GM12878 (cell line): ENCODE results near the gene FGD5. TPM values are rescaled to one million over a fixed set of nuclear protein-coding genes. Genes with fewer than 3 reads are reported as not detected.

Source experiments
- BMI1 ChIP-seq: fragments of 450-650 bp; IDR thresholded peaks from 2 replicates; pipeline ENCODE4 v1.6.1; 2016; ENCODE audit warnings: mild to moderate bottlenecking, moderate library complexity, borderline replicate concordance
- BRCA1 ChIP-seq: IDR thresholded peaks from 2 replicates; pipeline ENCODE4 v1.6.1; 2011; ENCODE audit warnings: low read depth, low read length, improper control_type of control experiment
- CEBPZ ChIP-seq: fragments of 150-350 bp; IDR thresholded peaks from 2 replicates; pipeline ENCODE4 v1.6.1; 2016; ENCODE audit warnings: low read depth, low read length
- E2F4 ChIP-seq: IDR thresholded peaks from 2 replicates; pipeline ENCODE4 v1.6.1; 2012; ENCODE audit warnings: low read depth, low read length, improper control_type of control experiment
- GABPA ChIP-seq: IDR thresholded peaks from 2 replicates; pipeline ENCODE4 v1.6.1; 2014; ENCODE audit warnings: antibody characterized with exemption, low read depth, mild to moderate bottlenecking, inconsistent platforms
- HDAC2 ChIP-seq: fragments of 200-600 bp; sonication (generic); IDR thresholded peaks from 2 replicates; pipeline ENCODE4 v1.6.1; 2017
- IRF4 ChIP-seq: IDR thresholded peaks from 2 replicates; pipeline ENCODE4 v1.6.1; 2011; ENCODE audit warnings: low read depth, low read length
- KAT2A ChIP-seq: conservative IDR thresholded peaks from 2 replicates; pipeline ENCODE4 v1.6.1; 2011; ENCODE audit warnings: low read depth, low read length; ENCODE audit not compliant: control insufficient read depth
- MLLT1 ChIP-seq: fragments of 450-650 bp; IDR thresholded peaks from 2 replicates; pipeline ENCODE4 v1.6.1; 2016; ENCODE audit warnings: mild to moderate bottlenecking
- MXI1 ChIP-seq: fragments of 150-350 bp; IDR thresholded peaks from 2 replicates; pipeline ENCODE4 v1.6.1; 2011; ENCODE audit warnings: low read depth, mild to moderate bottlenecking, inconsistent platforms, low read length, improper control_type of control experiment
- PBX3 ChIP-seq: IDR thresholded peaks from 2 replicates; pipeline ENCODE4 v1.6.1; 2011; ENCODE audit warnings: mild to moderate bottlenecking, low read depth, low read length, moderate library complexity; ENCODE audit not compliant: insufficient replicate concordance
- RUNX3 ChIP-seq: IDR thresholded peaks from 2 replicates; pipeline ENCODE4 v1.6.1; 2012; ENCODE audit warnings: low read length, inconsistent platforms
- SP1 ChIP-seq: IDR thresholded peaks from one replicate; pipeline ENCODE4 v1.6.1; 2011; ENCODE audit warnings: low read depth, low read length
- STAT1 ChIP-seq: fragments of 450-650 bp; conservative IDR thresholded peaks from 2 replicates; pipeline ENCODE4 v1.6.1; 2014; ENCODE audit warnings: antibody characterized with exemption, mild to moderate bottlenecking
- TARDBP ChIP-seq: IDR thresholded peaks from 2 replicates; pipeline ENCODE4 v1.6.1; 2016; ENCODE audit warnings: borderline replicate concordance
- USF2 ChIP-seq: IDR thresholded peaks from 2 replicates; pipeline ENCODE4 v1.6.1; 2011; ENCODE audit warnings: low read depth, low read length, improper control_type of control experiment, borderline replicate concordance
- ZBTB11 ChIP-seq: fragments of 450-650 bp; formaldehyde crosslinking; IDR thresholded peaks from 2 replicates; pipeline ENCODE4 v1.5.0; 2022; ENCODE audit warnings: mild to moderate bottlenecking, missing genetic modification characterization
- polyA plus RNA-seq, 11 experiments: library from polyadenylated mRNA; depleted of rRNA in 4 of 11; unstranded in 6 of 11; stranded (reverse) in 5 of 11; fragments of >200 nt; fragmentation: Nextera tagmentation in 4 of 11; fragmentation: Illumina TruSeq in 1 of 11; extraction: Ambion mirVana in 4 of 11; extraction: Trizol in 1 of 11; gene quantifications; 1 replicate in 1 of 11; 2 replicates in 10 of 11; pipeline versions ENCODE4 v1.2.1 to v1.2.3, GENCODE V29; 2011 to 2016; ENCODE audit warnings: inconsistent platforms in 2 of 11, missing spikeins in 2 of 11, low read depth in 1 of 11
- total RNA-seq, 4 experiments: library from RNA; depleted of rRNA in 3 of 4; stranded (reverse); fragments of >200 nt in 3 of 4; fragmentation: Illumina TruSeq in 1 of 4; extraction: Trizol in 1 of 4; gene quantifications; 2 replicates each; pipeline versions ENCODE4 v1.2.1 to v1.2.3, GENCODE V29; 2013 to 2021

The FGD5 gene
- total and polyA plus RNA-seq, 10 of the 15 experiments (the other 5 are each of a cell fraction or from before 2014, with no cell fraction given) = 0.03 to 0.13 (median 0.11) TPM; not detected in 3

GRCh38 chr3:14947886-14948608, 129.3 kb downstream of the FGD5 start (continued):
- TF ChIP-seq ZBTB11 (CRISPR knock-in tag) = no peak
- TF ChIP-seq STAT1 = peak; percentile 73; the same call in 1 of the 2 replicates
- TF ChIP-seq RUNX3 = peak; percentile 43
- no peak for TF ChIP-seq USF2
- TF ChIP-seq KAT2A = no peak
- peak; percentile 97 for TF ChIP-seq SP1
- TF ChIP-seq BRCA1 = no peak
- TF ChIP-seq CEBPZ = peak; percentile 77; the same call in 1 of the 2 replicates
- peak; percentile 98 for TF ChIP-seq PBX3
- peak; percentile 60 for TF ChIP-seq MLLT1
- no peak for TF ChIP-seq HDAC2
- TF ChIP-seq GABPA = no peak
- no peak for TF ChIP-seq E2F4
- TF ChIP-seq IRF4 = no peak
- TF ChIP-seq TARDBP = 0 out of 2 replicates have a peak, but pooled peaks have one; percentile 54
- no peak for TF ChIP-seq BMI1
- peak; percentile 55; the same call in 1 of the 2 replicates for TF ChIP-seq MXI1
